ENCODE measurements around the gene PSKH1. TPM values are rescaled to one million over a fixed set of nuclear protein-coding genes. Genes with fewer than 3 reads are reported as not detected.
A peak's percentile ranks its signal among the peaks of the same experiment; 100 is the strongest.

Gene PSKH1
- total and polyA plus RNA-seq, 10 of the 15 experiments (the other 5 are each of a cell fraction or from before 2014, with no cell fraction given) = 0.63 to 20.4 (median 7.8) TPM

- no peak for TF ChIP-seq GABPA (IDR thresholded peaks at IDR 0.05; ENCODE audit: low read depth)
- no peak for TF ChIP-seq ZSCAN29 (IDR thresholded peaks at IDR 0.05)
- peak; percentile 83; the same call in 1 of the 2 replicates for TF ChIP-seq ZNF217 (IDR thresholded peaks at IDR 0.05)
- TF ChIP-seq TCF7 (IDR thresholded peaks at IDR 0.05; ENCODE audit: borderline replicate concordance) = no peak
- TF ChIP-seq SMARCA5 (IDR thresholded peaks at IDR 0.05) = peak; percentile 100
- peak; percentile 66; the same call in 1 of the 2 replicates for TF ChIP-seq TAF1 (IDR thresholded peaks at IDR 0.05; ENCODE audit: borderline replicate concordance, low read depth, low read length)
- no peak for TF ChIP-seq STAT3 (IDR thresholded peaks at IDR 0.05; ENCODE audit: low read depth, low read length)
- TF ChIP-seq SREBF1 (IDR thresholded peaks at IDR 0.05; ENCODE audit: low read length) = no peak
- peak; percentile 32; the same call in 1 of the 2 replicates for TF ChIP-seq MTA2 (IDR thresholded peaks at IDR 0.05; ENCODE audit: low read depth)
- TF ChIP-seq, protein P1, sequence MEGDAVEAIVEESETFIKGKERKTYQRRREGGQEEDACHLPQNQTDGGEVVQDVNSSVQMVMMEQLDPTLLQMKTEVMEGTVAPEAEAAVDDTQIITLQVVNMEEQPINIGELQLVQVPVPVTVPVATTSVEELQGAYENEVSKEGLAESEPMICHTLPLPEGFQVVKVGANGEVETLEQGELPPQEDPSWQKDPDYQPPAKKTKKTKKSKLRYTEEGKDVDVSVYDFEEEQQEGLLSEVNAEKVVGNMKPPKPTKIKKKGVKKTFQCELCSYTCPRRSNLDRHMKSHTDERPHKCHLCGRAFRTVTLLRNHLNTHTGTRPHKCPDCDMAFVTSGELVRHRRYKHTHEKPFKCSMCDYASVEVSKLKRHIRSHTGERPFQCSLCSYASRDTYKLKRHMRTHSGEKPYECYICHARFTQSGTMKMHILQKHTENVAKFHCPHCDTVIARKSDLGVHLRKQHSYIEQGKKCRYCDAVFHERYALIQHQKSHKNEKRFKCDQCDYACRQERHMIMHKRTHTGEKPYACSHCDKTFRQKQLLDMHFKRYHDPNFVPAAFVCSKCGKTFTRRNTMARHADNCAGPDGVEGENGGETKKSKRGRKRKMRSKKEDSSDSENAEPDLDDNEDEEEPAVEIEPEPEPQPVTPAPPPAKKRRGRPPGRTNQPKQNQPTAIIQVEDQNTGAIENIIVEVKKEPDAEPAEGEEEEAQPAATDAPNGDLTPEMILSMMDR (IDR thresholded peaks at IDR 0.05 in 2 of 3, conservative IDR thresholded peaks at IDR 0.05 in 1 of 3; ENCODE audit: control insufficient read depth in 2 of 3, extremely low read depth in 1 of 3, insufficient read depth in 1 of 3, low read depth in 3 of 3, low read length in 3 of 3) = no peak
- TF ChIP-seq, protein P2, sequence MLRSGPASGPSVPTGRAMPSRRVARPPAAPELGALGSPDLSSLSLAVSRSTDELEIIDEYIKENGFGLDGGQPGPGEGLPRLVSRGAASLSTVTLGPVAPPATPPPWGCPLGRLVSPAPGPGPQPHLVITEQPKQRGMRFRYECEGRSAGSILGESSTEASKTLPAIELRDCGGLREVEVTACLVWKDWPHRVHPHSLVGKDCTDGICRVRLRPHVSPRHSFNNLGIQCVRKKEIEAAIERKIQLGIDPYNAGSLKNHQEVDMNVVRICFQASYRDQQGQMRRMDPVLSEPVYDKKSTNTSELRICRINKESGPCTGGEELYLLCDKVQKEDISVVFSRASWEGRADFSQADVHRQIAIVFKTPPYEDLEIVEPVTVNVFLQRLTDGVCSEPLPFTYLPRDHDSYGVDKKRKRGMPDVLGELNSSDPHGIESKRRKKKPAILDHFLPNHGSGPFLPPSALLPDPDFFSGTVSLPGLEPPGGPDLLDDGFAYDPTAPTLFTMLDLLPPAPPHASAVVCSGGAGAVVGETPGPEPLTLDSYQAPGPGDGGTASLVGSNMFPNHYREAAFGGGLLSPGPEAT (IDR thresholded peaks at IDR 0.05; ENCODE audit: low read depth) = peak; percentile 67
- no peak; a peak in 2 of 4 replicates for TF ChIP-seq BHLHE40 (IDR thresholded peaks at IDR 0.05; ENCODE audit: borderline replicate concordance in 1 of 2, low read depth in 2 of 2, low read length in 1 of 2)
- TF ChIP-seq, protein P3, sequence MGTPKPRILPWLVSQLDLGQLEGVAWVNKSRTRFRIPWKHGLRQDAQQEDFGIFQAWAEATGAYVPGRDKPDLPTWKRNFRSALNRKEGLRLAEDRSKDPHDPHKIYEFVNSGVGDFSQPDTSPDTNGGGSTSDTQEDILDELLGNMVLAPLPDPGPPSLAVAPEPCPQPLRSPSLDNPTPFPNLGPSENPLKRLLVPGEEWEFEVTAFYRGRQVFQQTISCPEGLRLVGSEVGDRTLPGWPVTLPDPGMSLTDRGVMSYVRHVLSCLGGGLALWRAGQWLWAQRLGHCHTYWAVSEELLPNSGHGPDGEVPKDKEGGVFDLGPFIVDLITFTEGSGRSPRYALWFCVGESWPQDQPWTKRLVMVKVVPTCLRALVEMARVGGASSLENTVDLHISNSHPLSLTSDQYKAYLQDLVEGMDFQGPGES (IDR thresholded peaks at IDR 0.05) = no peak
- TF ChIP-seq MYB (IDR thresholded peaks at IDR 0.05; ENCODE audit: borderline replicate concordance, low read depth, low read length) = no peak
- peak in 1 of 2 experiments; percentile 15; a peak in 1 of 4 replicates for TF ChIP-seq IKZF2 (IDR thresholded peaks at IDR 0.05)
- no peak for TF ChIP-seq JUND (IDR thresholded peaks at IDR 0.05; ENCODE audit: low read depth, low read length)
- TF ChIP-seq POLR2AphosphoS5 (IDR thresholded peaks at IDR 0.05; ENCODE audit: low read length) = peak; percentile 50; the same call in 1 of the 2 replicates
- peak in 1 of 2 experiments; percentile 90; a peak in 2 of 3 replicates for TF ChIP-seq EGR1 (IDR thresholded peaks at IDR 0.05; ENCODE audit: borderline replicate concordance in 1 of 2, low read depth in 2 of 2, low read length in 2 of 2)
- peak; percentile 28 for TF ChIP-seq KLF5 (IDR thresholded peaks at IDR 0.05; ENCODE audit: partially characterized antibody)
- peak; percentile 31; the same call in 1 of the 2 replicates for TF ChIP-seq BACH1 (IDR thresholded peaks at IDR 0.05; ENCODE audit: borderline replicate concordance)
- TF ChIP-seq ESRRA (IDR thresholded peaks at IDR 0.05; ENCODE audit: low read length) = no peak
- TF ChIP-seq MEF2B (IDR thresholded peaks at IDR 0.05; ENCODE audit: partially characterized antibody, poor library complexity, severe bottlenecking) = no peak
- TF ChIP-seq, protein P4, sequence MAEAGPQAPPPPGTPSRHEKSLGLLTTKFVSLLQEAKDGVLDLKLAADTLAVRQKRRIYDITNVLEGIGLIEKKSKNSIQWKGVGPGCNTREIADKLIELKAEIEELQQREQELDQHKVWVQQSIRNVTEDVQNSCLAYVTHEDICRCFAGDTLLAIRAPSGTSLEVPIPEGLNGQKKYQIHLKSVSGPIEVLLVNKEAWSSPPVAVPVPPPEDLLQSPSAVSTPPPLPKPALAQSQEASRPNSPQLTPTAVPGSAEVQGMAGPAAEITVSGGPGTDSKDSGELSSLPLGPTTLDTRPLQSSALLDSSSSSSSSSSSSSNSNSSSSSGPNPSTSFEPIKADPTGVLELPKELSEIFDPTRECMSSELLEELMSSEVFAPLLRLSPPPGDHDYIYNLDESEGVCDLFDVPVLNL (IDR thresholded peaks at IDR 0.05; ENCODE audit: low read depth, low read length) = peak; percentile 80
These were observed 75.6 kb downstream of the PSKH1 start, which contains the start of gene SLC12A4 (continued) for GRCh38 chr16:67968400-67969253.
